KOPT-K1 (cell line): ENCODE results near the gene PCDH11Y.
"Not testable (repeated sequence)": the region's sequence is repeated elsewhere in the genome, so short reads cannot be mapped to it uniquely, and the experiment has no call there.

Experiments used
- H3K27ac ChIP-seq: fragments of 200-600 bp; sonication (generic); 2 replicates; pipeline ENCODE4 v1.5.1; 2016; ENCODE audit warnings: antibody characterized with exemption, mild to moderate bottlenecking, low read depth, low read length; ENCODE audit not compliant: poor library complexity, severe bottlenecking
- H3K36me3 ChIP-seq: fragments of 200-600 bp; sonication (generic); 2 replicates; pipeline ENCODE4 v1.5.1; 2017; ENCODE audit warnings: antibody characterized with exemption, mild to moderate bottlenecking, low read length, moderate library complexity; ENCODE audit not compliant: insufficient read depth
- H3K9me3 ChIP-seq: fragments of 200-600 bp; sonication (generic); 2 replicates; pipeline ENCODE4 v1.5.1; 2017; ENCODE audit warnings: antibody characterized with exemption, low read length, mild to moderate bottlenecking; ENCODE audit not compliant: insufficient read depth, poor library complexity, severe bottlenecking

PCDH11Y gene

GRCh38 chrY:5000057-5000456, at the start of gene PCDH11Y:
PCDH11Y (plus strand) TSS chrY:5000296; CDS start chrY:5057100, 56,804 bp downstream.
- H3K9me3 ChIP-seq, H3K36me3 ChIP-seq, H3K27ac ChIP-seq: not testable (repeated sequence)

- H3K27ac ChIP-seq, H3K9me3 ChIP-seq, H3K36me3 ChIP-seq: not testable (repeated sequence)
Observed at GRCh38 chrY:4967894-4968293, 32.2 kb upstream of the PCDH11Y start.

GRCh38 chrY:4991743-4992400, 8.2 kb upstream of the PCDH11Y start:
- H3K9me3 ChIP-seq, H3K27ac ChIP-seq, H3K36me3 ChIP-seq: not testable (repeated sequence)

- H3K36me3 ChIP-seq, H3K27ac ChIP-seq, H3K9me3 ChIP-seq: not testable (repeated sequence)
Observed at GRCh38 chrY:4994892-4995291, 5.2 kb upstream of the PCDH11Y start.

- H3K9me3 ChIP-seq, H3K27ac ChIP-seq, H3K36me3 ChIP-seq: not testable (repeated sequence)
Observed at GRCh38 chrY:5002476-5003184, 2.5 kb downstream of the PCDH11Y start.

GRCh38 chrY:5038972-5039523, 39.0 kb downstream of the PCDH11Y start:
- H3K9me3 ChIP-seq, H3K36me3 ChIP-seq, H3K27ac ChIP-seq: not testable (repeated sequence)

- H3K27ac ChIP-seq, H3K9me3 ChIP-seq, H3K36me3 ChIP-seq: not testable (repeated sequence)
Observed at GRCh38 chrY:5083017-5083416, 82.9 kb downstream of the PCDH11Y start.

GRCh38 chrY:5182998-5183397, 182.9 kb downstream of the PCDH11Y start:
- not testable (repeated sequence) for H3K36me3 ChIP-seq

GRCh38 chrY:5215116-5215515, 215.0 kb downstream of the PCDH11Y start:
- H3K27ac ChIP-seq, H3K9me3 ChIP-seq, H3K36me3 ChIP-seq: not testable (repeated sequence)

More at GRCh38 chrY:5182998-5183397, 182.9 kb downstream of the PCDH11Y start:
- H3K9me3 ChIP-seq, H3K27ac ChIP-seq: not testable (repeated sequence)

GRCh38 chrY:5324931-5325330, 324.8 kb downstream of the PCDH11Y start:
- not testable (repeated sequence) for H3K9me3 ChIP-seq, H3K36me3 ChIP-seq, H3K27ac ChIP-seq

- H3K9me3 ChIP-seq, H3K27ac ChIP-seq, H3K36me3 ChIP-seq: not testable (repeated sequence)
Observed at GRCh38 chrY:5342220-5342619, 342.1 kb downstream of the PCDH11Y start.

- not testable (repeated sequence) for H3K27ac ChIP-seq, H3K9me3 ChIP-seq, H3K36me3 ChIP-seq
Observed at GRCh38 chrY:5543705-5544104, 543.6 kb downstream of the PCDH11Y start.

- not testable (repeated sequence) for H3K27ac ChIP-seq, H3K36me3 ChIP-seq, H3K9me3 ChIP-seq
Observed at GRCh38 chrY:5638589-5638988, 638.5 kb downstream of the PCDH11Y start.

GRCh38 chrY:5679265-5679664, 679.2 kb downstream of the PCDH11Y start:
- H3K9me3 ChIP-seq, H3K36me3 ChIP-seq, H3K27ac ChIP-seq: not testable (repeated sequence)

GRCh38 chrY:5708727-5709126, 708.6 kb downstream of the PCDH11Y start:
- H3K9me3 ChIP-seq, H3K36me3 ChIP-seq, H3K27ac ChIP-seq: not testable (repeated sequence)
